ENCODE data around the gene ZNF518A.

The ZNF518A gene

DNA sequence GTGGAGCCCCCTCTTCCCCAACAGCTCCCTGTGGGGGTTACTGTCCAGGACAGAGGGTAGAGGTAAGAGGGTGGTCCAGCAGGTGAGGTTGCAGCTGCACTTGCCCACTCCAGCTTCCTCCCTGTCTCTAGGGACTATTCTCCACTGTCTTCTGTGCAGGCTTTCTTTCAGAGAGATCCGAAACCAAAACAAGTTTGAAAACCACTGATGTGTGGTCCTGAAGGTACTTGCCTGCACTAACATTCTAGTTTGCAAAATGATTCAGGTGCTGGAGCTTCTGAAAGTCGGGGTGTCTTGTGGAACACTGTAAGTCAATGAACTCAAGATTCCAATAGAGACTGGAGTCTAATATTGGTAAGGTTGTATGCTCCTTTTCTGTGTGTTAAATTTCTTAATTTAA is 78.2 kb downstream of the ZNF518A start:
- Histone ChIP-seq H3K27ac (ENCODE audit: low read length) (no peak overlapping the region), H3K4me3 (ENCODE audit: low read length) (no peak overlapping the region), H3K9ac (ENCODE audit: low read length) (no peak overlapping the region), H3K36me3 (ENCODE audit: control insufficient read depth, low read depth, low read length) (no peaks in the 10 kb centered on the region), H3K4me1 (ENCODE audit: control insufficient read depth, low read depth, low read length) (peaks cover 12% of the 10 kb centered on the region), H3K27me3 (ENCODE audit: control insufficient read depth, insufficient read depth, low read length) (no peaks in the 10 kb centered on the region), H3K9me3 (ENCODE audit: control insufficient read depth, low read depth, low read length) (no peaks in the 10 kb centered on the region)

DNA sequence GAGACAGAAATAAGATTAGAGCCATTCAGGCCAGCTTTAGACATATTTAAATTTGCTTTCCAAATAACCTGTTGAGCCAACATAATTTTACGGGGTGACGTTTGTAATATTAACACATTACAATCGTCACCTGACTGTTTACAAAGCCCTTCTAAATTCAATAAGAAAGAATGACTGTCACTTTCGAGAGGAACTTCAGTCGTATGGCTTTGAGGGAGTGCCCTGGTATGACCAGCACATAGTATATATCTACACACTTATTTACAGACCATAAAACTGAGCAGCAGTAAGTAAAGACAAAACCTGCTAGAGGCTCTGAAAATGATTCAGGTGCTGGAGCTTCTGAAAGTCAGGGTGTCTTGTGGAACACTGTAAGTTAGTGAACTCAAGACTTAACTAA is 78.8 kb downstream of the ZNF518A start:
- H3K4me3 ChIP-seq (ENCODE audit: low read length): no peak overlapping the region
- no peaks in the 10 kb centered on the region for H3K36me3 ChIP-seq (ENCODE audit: control insufficient read depth, low read depth, low read length)
- no peak overlapping the region for H3K9ac ChIP-seq (ENCODE audit: low read length)
- H3K27me3 ChIP-seq (ENCODE audit: control insufficient read depth, insufficient read depth, low read length): no peaks in the 10 kb centered on the region
- peaks cover 12% of the 10 kb centered on the region for H3K4me1 ChIP-seq (ENCODE audit: control insufficient read depth, low read depth, low read length)
- no peaks in the 10 kb centered on the region for H3K9me3 ChIP-seq (ENCODE audit: control insufficient read depth, low read depth, low read length)
- H3K27ac ChIP-seq (ENCODE audit: low read length): no peak overlapping the region

DNA sequence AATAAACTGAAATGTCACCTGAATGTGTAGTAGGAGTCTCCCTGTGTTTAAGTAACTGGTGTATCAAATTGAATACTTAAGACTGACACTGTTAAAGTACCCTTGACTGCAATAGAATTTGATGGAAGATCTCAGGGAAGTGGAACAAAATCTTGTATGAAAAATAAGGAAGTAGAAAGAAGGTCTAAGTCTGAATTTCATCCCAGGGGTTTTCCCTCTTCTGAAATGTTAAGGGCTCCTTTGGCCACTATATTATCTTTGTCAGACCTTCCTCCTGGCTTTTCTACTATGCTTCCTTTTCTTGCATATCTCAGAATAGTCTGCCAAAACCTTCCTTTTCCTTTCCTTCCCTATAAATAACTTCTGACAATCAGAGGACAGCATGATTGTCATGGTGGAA is 81.7 kb downstream of the ZNF518A start:
- Histone ChIP-seq H3K4me3 (ENCODE audit: low read length) (no peak overlapping the region), H3K9ac (ENCODE audit: low read length) (no peak overlapping the region), H3K9me3 (ENCODE audit: control insufficient read depth, low read depth, low read length) (no peaks in the 10 kb centered on the region), H3K36me3 (ENCODE audit: control insufficient read depth, low read depth, low read length) (no peaks in the 10 kb centered on the region), H3K27ac (ENCODE audit: low read length) (no peak overlapping the region), H3K27me3 (ENCODE audit: control insufficient read depth, insufficient read depth, low read length) (no peaks in the 10 kb centered on the region), H3K4me1 (ENCODE audit: control insufficient read depth, low read depth, low read length) (no peaks in the 10 kb centered on the region)

DNA sequence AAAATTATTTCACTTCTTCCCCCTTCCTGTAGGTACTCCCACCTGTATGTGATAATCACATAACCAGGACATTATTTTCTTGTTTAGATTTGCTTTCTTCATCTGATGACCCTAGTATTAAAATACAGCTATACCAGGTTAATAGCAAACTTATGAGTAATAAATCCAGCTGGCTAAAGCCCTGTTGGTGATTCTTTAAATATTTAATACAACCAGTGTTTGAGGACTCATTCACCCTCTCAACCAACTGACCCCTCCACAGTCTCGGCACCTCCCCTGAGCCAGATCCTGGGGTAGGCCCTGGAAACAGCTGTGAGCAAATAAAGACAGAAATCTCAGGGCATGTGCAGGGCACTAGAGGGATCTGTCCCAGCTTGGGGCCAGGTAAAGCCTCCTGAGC is 82.8 kb downstream of the ZNF518A start:
- Histone ChIP-seq H3K27ac (ENCODE audit: low read length) (no peak overlapping the region), H3K36me3 (ENCODE audit: control insufficient read depth, low read depth, low read length) (no peaks in the 10 kb centered on the region), H3K9me3 (ENCODE audit: control insufficient read depth, low read depth, low read length) (no peaks in the 10 kb centered on the region)

More for the DNA sequence above, 82.8 kb downstream of the ZNF518A start:
- Histone ChIP-seq H3K9ac (ENCODE audit: low read length) (no peak overlapping the region), H3K27me3 (ENCODE audit: control insufficient read depth, insufficient read depth, low read length) (no peaks in the 10 kb centered on the region), H3K4me3 (ENCODE audit: low read length) (no peak overlapping the region), H3K4me1 (ENCODE audit: control insufficient read depth, low read depth, low read length) (no peaks in the 10 kb centered on the region)
